GM18868 (cell line): ENCODE data around the gene FLRT1.

Experiments
- ATAC-seq: cut with Tn5 transposase; IDR thresholded peaks from one replicate; pipeline ENCODE4 v1.9.1; 2021; ENCODE audit warnings: mild to moderate bottlenecking, moderate library complexity; ENCODE audit not compliant: unreplicated experiment

The FLRT1 gene

GRCh38 chr11:64006398-64006797 lies 29.3 kb upstream of the FLRT1 start:
- no peak for ATAC-seq

GRCh38 chr11:64007160-64007628 lies 28.5 kb upstream of the FLRT1 start:
- ATAC-seq: no peak

- ATAC-seq: no peak
Observed at GRCh38 chr11:64007629-64008282, 28.0 kb upstream of the FLRT1 start.

GRCh38 chr11:64008283-64008913 lies 27.3 kb upstream of the FLRT1 start:
- ATAC-seq: no peak

GRCh38 chr11:64008914-64009633 lies 26.7 kb upstream of the FLRT1 start:
- ATAC-seq: no peak

GRCh38 chr11:64009710-64010109 lies 26.0 kb upstream of the FLRT1 start:
- no peak for ATAC-seq

GRCh38 chr11:64010783-64011182 lies 24.9 kb upstream of the FLRT1 start:
- ATAC-seq: no peak

- ATAC-seq: no peak
Observed at GRCh38 chr11:64011371-64011770, 24.4 kb upstream of the FLRT1 start.

- ATAC-seq: no peak
Observed at GRCh38 chr11:64013141-64013896, 22.4 kb upstream of the FLRT1 start.

- no peak for ATAC-seq
Observed at GRCh38 chr11:64014356-64014755, 21.4 kb upstream of the FLRT1 start.

- no peak for ATAC-seq
Observed at GRCh38 chr11:64015510-64015909, 20.2 kb upstream of the FLRT1 start.

GRCh38 chr11:64015935-64016845 lies 19.5 kb upstream of the FLRT1 start:
- no peak for ATAC-seq

GRCh38 chr11:64017945-64018224 lies 17.8 kb upstream of the FLRT1 start:
- no peak for ATAC-seq

- ATAC-seq: no peak
Observed at GRCh38 chr11:64018310-64018709, 17.4 kb upstream of the FLRT1 start.

GRCh38 chr11:64019106-64020037 lies 16.4 kb upstream of the FLRT1 start:
- ATAC-seq: no peak

GRCh38 chr11:64020976-64021756 lies 14.6 kb upstream of the FLRT1 start:
- ATAC-seq: no peak

GRCh38 chr11:64021757-64022093 lies 14.0 kb upstream of the FLRT1 start:
- ATAC-seq: no peak

GRCh38 chr11:64022125-64022784 lies 13.5 kb upstream of the FLRT1 start:
- ATAC-seq: no peak
